Epithelial cell of esophagus (primary cell): ENCODE data around the gene KIF7.

ENCODE experiments used
- DNase-seq: peaks from one replicate; pipeline ENCODE4 v3.0.0; 2010; ENCODE audit warnings: low read depth
- H3K4me3 ChIP-seq: 2 replicates; pipeline ENCODE4 v1.5.1; 2011; ENCODE audit warnings: mild to moderate bottlenecking, low read length, control low read depth
- CTCF ChIP-seq: IDR thresholded peaks from 2 replicates; pipeline ENCODE4 v1.5.1; 2011; ENCODE audit warnings: low read depth, mild to moderate bottlenecking, low read length, control low read depth, inconsistent platforms; ENCODE audit not compliant: insufficient read depth; ENCODE audit errors: missing control alignments

KIF7 gene

GRCh38 chr15:89677381-89677780 is 22.1 kb upstream of the KIF7 start:
- TF ChIP-seq CTCF = no peak
- no peak overlapping the region for H3K4me3 ChIP-seq
- DNase-seq = no peak

- H3K4me3 ChIP-seq = no peak overlapping the region
- TF ChIP-seq CTCF = no peak
- DNase-seq = no peak
Observed at GRCh38 chr15:89675606-89676005, 20.3 kb upstream of the KIF7 start.

GRCh38 chr15:89674526-89674925 is 19.3 kb upstream of the KIF7 start:
- no peak overlapping the region for H3K4me3 ChIP-seq
- DNase-seq = no peak
- TF ChIP-seq CTCF = no peak

- TF ChIP-seq CTCF = peak; percentile 19
- no peak for DNase-seq
- no peak overlapping the region for H3K4me3 ChIP-seq
Observed at GRCh38 chr15:89673165-89673512, 17.9 kb upstream of the KIF7 start.

GRCh38 chr15:89672221-89673164 is 17.2 kb upstream of the KIF7 start:
- DNase-seq = no peak
- no peak overlapping the region for H3K4me3 ChIP-seq
- TF ChIP-seq CTCF = no peak

GRCh38 chr15:89671687-89672086 is 16.4 kb upstream of the KIF7 start:
- H3K4me3 ChIP-seq = no peak overlapping the region
- TF ChIP-seq CTCF = no peak
- DNase-seq = peak; percentile 19

GRCh38 chr15:89670971-89671560 is 15.8 kb upstream of the KIF7 start:
- no peak for TF ChIP-seq CTCF
- no peak for DNase-seq
- H3K4me3 ChIP-seq = no peak overlapping the region
